ENCODE measurements around the gene CST9. TPM values are rescaled to one million over a fixed set of nuclear protein-coding genes. Genes with fewer than 3 reads are reported as not detected.
"Not testable (repeated sequence)": the region's sequence is repeated elsewhere in the genome, so short reads cannot be mapped to it uniquely, and the experiment has no call there.

CST9 gene
- total and polyA plus RNA-seq, 9 of the 15 experiments (the other 6 are each of a cell fraction or from before 2014, with no cell fraction given) = not detected

DNA sequence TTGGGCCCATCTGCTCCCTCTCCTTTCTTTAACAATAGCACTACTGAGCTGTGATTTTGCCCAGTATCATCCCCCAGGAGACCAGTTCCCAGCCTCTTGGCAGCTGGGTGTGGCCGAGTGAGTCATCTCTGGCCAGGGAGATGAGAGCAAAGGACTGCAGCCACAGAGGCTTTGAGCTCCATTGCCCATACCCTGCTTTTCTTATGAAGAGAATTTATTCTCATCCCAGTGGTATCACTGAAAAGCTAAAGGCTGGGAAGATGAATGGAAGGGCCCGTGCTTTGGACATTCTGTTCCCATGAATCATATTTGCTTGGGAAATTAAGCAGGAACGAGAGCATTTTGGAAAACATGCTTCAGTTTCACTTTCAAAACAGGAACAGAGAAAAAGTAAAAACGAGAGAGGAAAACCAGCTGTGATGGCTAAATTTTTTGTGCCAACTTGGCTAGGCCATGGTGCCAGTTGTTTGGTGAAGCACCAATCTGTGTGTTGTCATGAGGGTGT lies 17.2 kb upstream of the CST9 start (continued):
- TF ChIP-seq, protein P1, sequence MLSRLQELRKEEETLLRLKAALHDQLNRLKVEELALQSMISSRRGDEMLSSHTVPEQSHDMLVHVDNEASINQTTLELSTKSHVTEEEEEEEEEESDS (CRISPR knock-in tag; IDR thresholded peaks at IDR 0.05) = no peak
- TF ChIP-seq, protein P2, sequence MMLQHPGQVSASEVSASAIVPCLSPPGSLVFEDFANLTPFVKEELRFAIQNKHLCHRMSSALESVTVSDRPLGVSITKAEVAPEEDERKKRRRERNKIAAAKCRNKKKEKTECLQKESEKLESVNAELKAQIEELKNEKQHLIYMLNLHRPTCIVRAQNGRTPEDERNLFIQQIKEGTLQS (IDR thresholded peaks at IDR 0.05) = peak; percentile 77
- TF ChIP-seq, protein P2 (CRISPR knock-in tag; conservative IDR thresholded peaks at IDR 0.05) = no peak
- TF ChIP-seq, protein P3, sequence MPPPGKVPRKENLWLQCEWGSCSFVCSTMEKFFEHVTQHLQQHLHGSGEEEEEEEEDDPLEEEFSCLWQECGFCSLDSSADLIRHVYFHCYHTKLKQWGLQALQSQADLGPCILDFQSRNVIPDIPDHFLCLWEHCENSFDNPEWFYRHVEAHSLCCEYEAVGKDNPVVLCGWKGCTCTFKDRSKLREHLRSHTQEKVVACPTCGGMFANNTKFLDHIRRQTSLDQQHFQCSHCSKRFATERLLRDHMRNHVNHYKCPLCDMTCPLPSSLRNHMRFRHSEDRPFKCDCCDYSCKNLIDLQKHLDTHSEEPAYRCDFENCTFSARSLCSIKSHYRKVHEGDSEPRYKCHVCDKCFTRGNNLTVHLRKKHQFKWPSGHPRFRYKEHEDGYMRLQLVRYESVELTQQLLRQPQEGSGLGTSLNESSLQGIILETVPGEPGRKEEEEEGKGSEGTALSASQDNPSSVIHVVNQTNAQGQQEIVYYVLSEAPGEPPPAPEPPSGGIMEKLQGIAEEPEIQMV (tag; conservative IDR thresholded peaks at IDR 0.05; ENCODE audit: low read depth) = no peak
- TF ChIP-seq CXXC5 (CRISPR knock-in tag; IDR thresholded peaks at IDR 0.05) = no peak

DNA sequence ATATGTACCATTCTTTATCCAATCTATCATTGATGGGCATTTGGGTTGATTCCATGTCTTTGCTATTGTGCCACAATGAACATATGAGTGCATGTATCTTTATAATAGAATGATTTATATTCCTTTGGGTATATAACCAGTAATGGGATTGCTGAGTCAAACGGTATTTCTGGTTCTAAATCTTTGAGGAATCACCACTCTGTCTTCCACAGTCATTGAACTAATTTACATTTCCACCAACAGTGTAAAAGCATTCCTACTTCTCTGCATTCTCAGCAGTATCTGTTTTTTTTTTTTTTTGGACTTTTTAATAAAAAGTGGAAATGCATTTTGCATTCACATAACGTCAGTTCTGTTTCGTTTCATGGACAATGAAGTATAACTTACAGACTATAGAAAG lies 16.7 kb upstream of the CST9 start:
- in situ Hi-C loops (cut with MboI); H4K20me1 ChIP-seq (replicated peaks; ENCODE audit: control insufficient read depth, insufficient read depth, low read length); H3K4me3 ChIP-seq; FAIRE-seq; intact Hi-C loops (cut with micrococcal nuclease); H3K27ac ChIP-seq (ENCODE audit: extremely low read depth, low read depth, low read length); H3K79me2 ChIP-seq (ENCODE audit: control insufficient read depth, insufficient read depth, low read length); CTCF ChIA-PET (ENCODE audit: low intra/inter-chr PET ratio); H3K4me2 ChIP-seq (ENCODE audit: insufficient read depth, low read length); ATAC-seq; H3K9ac ChIP-seq (ENCODE audit: insufficient read depth in 1 of 2, low read depth in 2 of 2, low read length in 2 of 2); H3K9me3 ChIP-seq (replicated peaks; ENCODE audit: control insufficient read depth, insufficient read depth, low read depth, low read length); H3K9me1 ChIP-seq (ENCODE audit: control insufficient read depth, insufficient read depth, low read length); H3K36me3 ChIP-seq (ENCODE audit: control insufficient read depth, insufficient read depth, low read length); H2AFZ ChIP-seq (ENCODE audit: low read depth, low read length); H3K27me3 ChIP-seq (ENCODE audit: control insufficient read depth in 2 of 2, insufficient read depth in 2 of 2, low read length in 2 of 2); BruUV-seq (replicated peaks); DNase-seq (ENCODE audit: extremely low read depth in 1 of 4, low spot score in 3 of 4): not testable (repeated sequence)
- WGBS (ENCODE audit: insufficient coverage, low coverage, missing lambda C conversion rate) = 0% methylated on average over 3 of the region's 3 CpGs
- H3K4me1 ChIP-seq (replicated peaks in 1 of 2; ENCODE audit: control insufficient read depth in 2 of 2, insufficient read depth in 2 of 2, low read length in 2 of 2) = peaks cover 0 to 12% of the 10 kb centered on the region in 2 experiments; a peak in 1 of 5 replicates
- POLR2A ChIA-PET = interaction anchor here (1.0 to 1.2 kb wide), 2 partner anchors 9 to 15 kb away, joined by 4 read pairs; no protein-coding TSS in a partner anchor

DNA sequence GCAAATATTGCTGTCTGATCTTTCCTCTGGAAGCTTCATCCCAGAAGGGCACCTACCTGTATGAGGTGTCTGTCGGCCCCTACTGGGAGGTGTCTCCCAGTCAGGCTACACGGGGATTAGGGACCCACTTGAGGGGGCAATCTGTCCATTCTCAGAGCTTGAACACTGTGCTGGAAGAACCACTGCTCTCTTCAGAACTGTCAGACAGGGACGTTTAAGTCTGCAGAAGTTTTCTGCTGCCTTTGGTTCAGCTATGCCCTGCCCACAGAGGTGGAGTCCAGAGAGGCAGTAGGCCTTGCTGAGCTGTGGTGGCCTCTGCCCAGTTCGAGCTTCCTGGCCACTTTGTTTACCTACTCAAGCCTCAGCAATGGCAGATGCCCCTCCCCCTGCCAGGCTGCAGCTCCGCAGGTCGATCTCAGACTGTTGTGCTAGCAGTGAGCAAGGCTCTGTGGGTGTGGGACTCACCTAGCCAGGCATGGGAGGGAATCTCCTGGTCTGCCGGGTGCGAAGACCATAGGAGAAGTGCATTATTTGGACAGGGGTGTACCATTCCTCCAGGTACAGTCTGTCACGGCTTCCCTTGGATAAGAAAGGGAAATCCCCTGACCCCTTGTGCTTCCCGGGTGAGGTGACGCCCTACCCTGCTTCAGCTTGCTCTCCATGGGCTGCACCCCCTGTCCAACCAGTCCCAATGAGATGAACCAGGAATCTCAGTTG lies 15.1 kb upstream of the CST9 start:
- POLR2A ChIA-PET = interaction anchor here (0.7 kb wide), 1 partner anchor 9 kb away, joined by 3 read pairs; no protein-coding TSS in a partner anchor
- H3K9me3 ChIP-seq (replicated peaks; ENCODE audit: control insufficient read depth, insufficient read depth, low read depth, low read length); in situ Hi-C loops (cut with MboI); H3K4me2 ChIP-seq (ENCODE audit: insufficient read depth, low read length); BruUV-seq (replicated peaks); intact Hi-C loops (cut with micrococcal nuclease); H3K36me3 ChIP-seq (ENCODE audit: control insufficient read depth, insufficient read depth, low read length); H4K20me1 ChIP-seq (replicated peaks; ENCODE audit: control insufficient read depth, insufficient read depth, low read length); H3K4me1 ChIP-seq (replicated peaks in 1 of 2; ENCODE audit: control insufficient read depth in 2 of 2, insufficient read depth in 2 of 2, low read length in 2 of 2); H3K4me3 ChIP-seq; CTCF ChIA-PET (ENCODE audit: low intra/inter-chr PET ratio); ATAC-seq; H3K9me1 ChIP-seq (ENCODE audit: control insufficient read depth, insufficient read depth, low read length); FAIRE-seq; H3K79me2 ChIP-seq (ENCODE audit: control insufficient read depth, insufficient read depth, low read length); H3K9ac ChIP-seq (ENCODE audit: insufficient read depth in 1 of 2, low read depth in 2 of 2, low read length in 2 of 2); H2AFZ ChIP-seq (ENCODE audit: low read depth, low read length); DNase-seq (ENCODE audit: extremely low read depth in 1 of 4, low spot score in 3 of 4); H3K27me3 ChIP-seq (ENCODE audit: control insufficient read depth in 2 of 2, insufficient read depth in 2 of 2, low read length in 2 of 2); H3K27ac ChIP-seq (ENCODE audit: extremely low read depth, low read depth, low read length): not testable (repeated sequence)
- 4% methylated on average over 8 of the region's 11 CpGs for WGBS (ENCODE audit: insufficient coverage, low coverage, missing lambda C conversion rate)
